ENCODE results near the gene LRMDA. TPM values are rescaled to one million over a fixed set of nuclear protein-coding genes. Genes with fewer than 3 reads are reported as not detected.

LRMDA gene
- total RNA-seq, 1 experiment from 2014 or later: 4.8 TPM

- Histone ChIP-seq H3K4me1 (ENCODE audit: control insufficient read depth in 1 of 2, insufficient read depth in 2 of 2, low read length in 2 of 2) (no peaks in the 10 kb centered on the region), H3K36me3 (ENCODE audit: control insufficient read depth in 1 of 2, insufficient read depth in 2 of 2, low read length in 2 of 2) (no peaks in the 10 kb centered on the region), H2AFZ (ENCODE audit: low read depth, low read length, poor library complexity, severe bottlenecking) (no peak overlapping the region), H3K4me2 (ENCODE audit: low read length) (no peak overlapping the region), H3K9me3 (ENCODE audit: control insufficient read depth in 1 of 2, insufficient read depth in 1 of 2, low read depth in 1 of 2, low read length in 2 of 2) (no peaks in the 10 kb centered on the region), H3K4me3 (replicated peaks in 1 of 2; ENCODE audit: low read depth in 1 of 2, low read length in 2 of 2) (no peak overlapping the region), H3K79me2 (ENCODE audit: insufficient read depth, low read length) (no peaks in the 10 kb centered on the region), H3K27me3 (ENCODE audit: insufficient read depth, low read length) (no peaks in the 10 kb centered on the region), H4K20me1 (ENCODE audit: insufficient read depth) (no peaks in the 10 kb centered on the region), H3K9ac (ENCODE audit: low read length) (no peak overlapping the region), H3K9me2 (ENCODE audit: insufficient read depth) (no peaks in the 10 kb centered on the region), H3K27ac (ENCODE audit: low read depth, low read length) (no peak overlapping the region)
- intact Hi-C loops (cut with micrococcal nuclease): no loop called here
- TF ChIP-seq EZH2 (IDR thresholded peaks at IDR 0.05): no peak
- no peak for TF ChIP-seq ZFX (IDR thresholded peaks at IDR 0.05)
- no peak for TF ChIP-seq ZBTB33 (IDR thresholded peaks at IDR 0.05; ENCODE audit: extremely low read depth, insufficient replicate concordance, low read length)
- no peak for TF ChIP-seq RAD21 (IDR thresholded peaks at IDR 0.05; ENCODE audit: low read depth)
- TF ChIP-seq ZNF274 (IDR thresholded peaks at IDR 0.05; ENCODE audit: low read depth, low read length): no peak
- no peak for TF ChIP-seq CTCF (IDR thresholded peaks at IDR 0.05 in 2 of 3, conservative IDR thresholded peaks at IDR 0.05 in 1 of 3; ENCODE audit: borderline replicate concordance in 1 of 3, insufficient read depth in 1 of 3, low read depth in 2 of 3, low read length in 2 of 3)
- no peak for TF ChIP-seq SP1 (IDR thresholded peaks at IDR 0.05; ENCODE audit: low read depth)
- TF ChIP-seq EGR1 (IDR thresholded peaks at IDR 0.05; ENCODE audit: low read depth): no peak
- no peak for TF ChIP-seq POLR2A (IDR thresholded peaks at IDR 0.05; ENCODE audit: borderline replicate concordance, extremely low read depth, insufficient read depth, insufficient read length)
- TF ChIP-seq MAX (IDR thresholded peaks at IDR 0.05): no peak
- no peak for TF ChIP-seq YY1 (IDR thresholded peaks at IDR 0.05; ENCODE audit: extremely low read depth, insufficient replicate concordance, low read depth, low read length)
- no peak for TF ChIP-seq EZH2phosphoT487 (IDR thresholded peaks at IDR 0.05; ENCODE audit: borderline replicate concordance)
- TF ChIP-seq CEBPB (IDR thresholded peaks at IDR 0.05; ENCODE audit: low read depth): no peak
- no peak for TF ChIP-seq SRF (IDR thresholded peaks at IDR 0.05; ENCODE audit: low read depth)
- no peak for TF ChIP-seq SIN3A (IDR thresholded peaks at IDR 0.05; ENCODE audit: low read depth)
- no peak for TF ChIP-seq FOSL1 (IDR thresholded peaks at IDR 0.05; ENCODE audit: low read depth)
- TF ChIP-seq ATF3 (IDR thresholded peaks at IDR 0.05): no peak
- TF ChIP-seq TCF7L2 (IDR thresholded peaks at IDR 0.05; ENCODE audit: borderline replicate concordance, extremely low read depth, insufficient read depth, insufficient read length): no peak
- TF ChIP-seq CBX3 (IDR thresholded peaks at IDR 0.05; ENCODE audit: low read depth): no peak
- DNase-seq (ENCODE audit: low read depth, low spot score): no peak
- RAD21 ChIA-PET (ENCODE audit: low non-redundant PET in 1 of 2, low total read pairs in 2 of 2, uncharacterized antibody in 2 of 2, unreplicated experiment in 2 of 2): no interaction called here
- POLR2A ChIA-PET: no interaction called here
- BruUV-seq (replicated peaks): no TSS peak
- CTCF ChIA-PET: no interaction called here
- ATAC-seq: no peak
Observed at GRCh38 chr10:76576276-76576962, 1145.0 kb downstream of the LRMDA start.

Data from HCT116 (cell line).